HEK293T (cell line): ENCODE data around the gene EPHB3.

Experiments
- CTCF ChIA-PET: fragments of 350-600 bp; formaldehyde crosslinking; extraction: SDS; loops from one replicate; lab custom pipeline; 2021; ENCODE audit warnings: antibody characterized with exemption, inconsistent platforms; lab: Yijun Ruan, JAX
- POLR2A ChIA-PET: fragments of 350-600 bp; formaldehyde crosslinking; extraction: SDS; loops from one replicate; lab custom pipeline; 2020; ENCODE audit warnings: antibody characterized with exemption, inconsistent platforms; lab: Yijun Ruan, JAX
- DNase-seq: peaks from one replicate; pipeline ENCODE4 v3.0.0; 2012; ENCODE audit warnings: mixed read lengths; ENCODE audit errors: extremely low spot score
- ARNT ChIP-seq: fragments of 450-650 bp; IDR thresholded peaks from 2 replicates; pipeline ENCODE4 v1.6.1; 2017; ENCODE audit warnings: mild to moderate bottlenecking
- BHLHE40 ChIP-seq: fragments of 450-650 bp; IDR thresholded peaks from 2 replicates; pipeline ENCODE4 v1.6.1; 2016; ENCODE audit warnings: mild to moderate bottlenecking, moderate library complexity, borderline replicate concordance
- CTBP1 ChIP-seq: fragments of 450-650 bp; IDR thresholded peaks from 2 replicates; pipeline ENCODE4 v1.6.1; 2016; ENCODE audit warnings: borderline replicate concordance
- ELF4 ChIP-seq: fragments of 450-650 bp; IDR thresholded peaks from 2 replicates; pipeline ENCODE4 v1.6.1; 2017; ENCODE audit warnings: antibody characterized with exemption
- FOXA1 ChIP-seq: fragments of 450-650 bp; IDR thresholded peaks from 2 replicates; pipeline ENCODE4 v1.6.1; 2016; ENCODE audit warnings: mild to moderate bottlenecking
- FOXK2 ChIP-seq: fragments of 450-650 bp; IDR thresholded peaks from 2 replicates; pipeline ENCODE4 v1.6.1; 2016; ENCODE audit warnings: mild to moderate bottlenecking
- FOXM1 ChIP-seq: fragments of 450-650 bp; IDR thresholded peaks from 2 replicates; pipeline ENCODE4 v1.6.1; 2017; ENCODE audit warnings: mild to moderate bottlenecking, borderline replicate concordance
- HDGF ChIP-seq: fragments of 450-650 bp; IDR thresholded peaks from 2 replicates; pipeline ENCODE4 v1.6.1; 2017; ENCODE audit warnings: antibody characterized with exemption, borderline replicate concordance
- L3MBTL2 ChIP-seq: fragments of 450-650 bp; conservative IDR thresholded peaks from 2 replicates; pipeline ENCODE4 v1.6.1; 2016; ENCODE audit warnings: mild to moderate bottlenecking
- LEF1 ChIP-seq: fragments of 450-650 bp; IDR thresholded peaks from 2 replicates; pipeline ENCODE4 v1.6.1; 2017; ENCODE audit warnings: mild to moderate bottlenecking, borderline replicate concordance
- NFRKB ChIP-seq: fragments of 450-650 bp; IDR thresholded peaks from 2 replicates; pipeline ENCODE4 v1.6.1; 2016; ENCODE audit warnings: mild to moderate bottlenecking, moderate library complexity
- PKNOX1 ChIP-seq: fragments of 450-650 bp; IDR thresholded peaks from 2 replicates; pipeline ENCODE4 v1.6.1; 2016
- SP1 ChIP-seq: fragments of 450-650 bp; IDR thresholded peaks from 2 replicates; pipeline ENCODE4 v1.6.1; 2017
- SUZ12 ChIP-seq: fragments of 450-650 bp; IDR thresholded peaks from 2 replicates; pipeline ENCODE4 v1.6.1; 2016; ENCODE audit warnings: mild to moderate bottlenecking
- TARDBP ChIP-seq: fragments of 450-650 bp; IDR thresholded peaks from 2 replicates; pipeline ENCODE4 v1.6.1; 2016
- ZNF384 ChIP-seq: fragments of 450-650 bp; IDR thresholded peaks from 2 replicates; pipeline ENCODE4 v1.6.1; 2016

EPHB3 gene

DNA sequence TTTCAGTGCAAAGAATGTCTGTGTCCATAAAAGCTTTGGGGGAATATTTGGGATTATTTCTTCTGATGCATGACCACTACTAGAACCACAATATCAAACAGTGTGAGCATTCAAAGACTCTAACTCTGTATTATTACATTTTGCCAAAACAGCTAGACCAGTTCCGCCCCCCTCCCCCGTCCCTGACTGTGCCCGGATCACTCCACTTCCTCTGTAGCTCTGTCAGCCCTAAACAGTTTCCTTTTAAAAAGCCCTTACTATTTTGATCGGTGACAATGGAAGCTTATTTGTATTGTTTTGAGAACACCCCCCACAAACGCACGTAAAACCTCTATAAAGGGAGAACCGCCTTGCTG, 36.6 kb upstream of the EPHB3 start:
- no peak for TF ChIP-seq LEF1
- no peak for TF ChIP-seq FOXK2
- TF ChIP-seq SP1: no peak
- no peak for TF ChIP-seq L3MBTL2
- no peak for TF ChIP-seq NFRKB
- no peak for TF ChIP-seq FOXA1
- TF ChIP-seq HDGF: no peak
- no peak for TF ChIP-seq PKNOX1
- TF ChIP-seq BHLHE40: no peak
- TF ChIP-seq SUZ12: no peak
- no peak for TF ChIP-seq FOXM1
- no peak for TF ChIP-seq ZNF384
- no peak for TF ChIP-seq CTBP1
- no peak for TF ChIP-seq ELF4
- TF ChIP-seq TARDBP: no peak
- no peak for TF ChIP-seq ARNT
- CTCF ChIA-PET: interaction anchor here (0.6 to 1.6 kb wide), 3 partner anchors 11 to 17 kb away, joined by 3 to 6 read pairs (median 5); no protein-coding TSS in a partner anchor
- no peak for DNase-seq
- POLR2A ChIA-PET: no interaction called here

DNA sequence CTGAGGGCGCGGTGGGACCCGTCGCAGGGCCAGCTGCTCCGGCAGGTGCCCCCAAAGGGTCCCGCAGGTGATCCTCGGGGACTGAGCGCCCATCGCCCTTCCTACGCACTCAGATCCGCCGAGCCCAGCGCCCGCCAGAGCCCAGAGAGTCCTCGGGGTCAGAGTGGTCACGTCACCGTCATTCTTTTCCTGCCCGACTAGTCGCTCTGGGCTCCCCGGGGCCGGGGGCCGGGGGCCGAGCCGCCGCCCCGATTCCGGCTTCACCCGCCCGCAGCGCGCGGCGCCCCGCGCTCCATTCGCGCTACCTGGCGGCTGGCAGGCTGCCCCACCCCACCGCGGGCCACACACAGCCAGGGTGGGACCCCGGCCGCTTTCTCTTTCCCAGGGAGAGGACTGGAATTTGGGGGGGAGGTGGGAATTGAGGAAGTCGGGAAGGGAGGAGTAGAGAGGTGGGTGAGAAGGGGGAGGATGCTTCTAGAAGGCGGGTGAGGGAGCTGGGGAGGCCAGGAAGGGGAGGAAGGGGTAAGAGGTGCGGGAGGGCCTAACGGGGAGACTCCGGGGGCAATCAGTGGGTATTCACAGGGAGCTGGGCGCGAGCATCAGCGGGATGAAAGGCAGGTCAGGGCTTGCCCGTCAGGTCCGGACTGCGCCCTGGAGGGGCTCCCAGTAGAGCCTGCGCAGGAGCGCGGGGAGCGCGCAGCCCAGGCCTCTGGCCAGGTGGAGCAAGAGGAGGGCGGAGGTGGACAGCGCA, 36.1 kb upstream of the EPHB3 start:
- POLR2A ChIA-PET: no interaction called here
- TF ChIP-seq ARNT (no peak), ZNF384 (no peak)
- CTCF ChIA-PET: interaction anchor here (0.6 to 1.6 kb wide), 3 partner anchors 12 to 16 kb away, joined by 3 to 6 read pairs (median 5); no protein-coding TSS in a partner anchor
- no peak for DNase-seq

DNA sequence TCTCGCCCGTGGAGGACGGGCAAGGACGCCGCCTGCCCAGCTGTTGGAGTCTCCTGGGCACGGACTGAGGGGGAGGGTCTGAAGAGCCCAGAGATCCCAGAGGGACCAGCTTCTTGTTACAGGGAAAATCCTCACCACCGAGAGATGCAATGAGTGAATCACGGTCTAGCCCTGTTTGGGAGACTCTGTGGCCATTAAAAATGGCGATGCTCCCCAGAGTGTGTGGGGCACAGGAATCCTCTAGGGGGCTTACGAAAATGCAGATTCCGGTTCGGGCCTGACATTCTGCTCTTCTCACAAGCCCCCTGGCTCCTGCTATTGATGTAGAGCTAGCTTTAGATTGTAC, 35.5 kb upstream of the EPHB3 start:
- POLR2A ChIA-PET: no interaction called here
- DNase-seq: no peak
- CTCF ChIA-PET: interaction anchor here (1.4 to 1.6 kb wide), 2 partner anchors 12 to 16 kb away, joined by 5 to 6 read pairs; no protein-coding TSS in a partner anchor
- TF ChIP-seq CTBP1: no peak
- no peak for TF ChIP-seq ELF4
- TF ChIP-seq BHLHE40: no peak
- no peak for TF ChIP-seq LEF1
- TF ChIP-seq ZNF384: no peak
- no peak for TF ChIP-seq SP1
- no peak for TF ChIP-seq FOXM1
- TF ChIP-seq TARDBP: no peak
- no peak for TF ChIP-seq PKNOX1
- no peak for TF ChIP-seq SUZ12
- no peak for TF ChIP-seq FOXA1
- no peak for TF ChIP-seq ARNT
- TF ChIP-seq FOXK2: no peak
- TF ChIP-seq HDGF: no peak

GRCh38 chr3:184531626-184532280, 29.8 kb upstream of the EPHB3 start:
- no peak for DNase-seq
- POLR2A ChIA-PET: interaction anchor here (0.7 kb wide), 1 partner anchor 160 kb away, joined by 3 read pairs; no protein-coding TSS in a partner anchor

More at GRCh38 chr3:184531626-184532280, 29.8 kb upstream of the EPHB3 start:
- CTCF ChIA-PET: interaction anchor here (0.7 to 1.0 kb wide), 3 partner anchors 8 to 18 kb away, joined by 5 to 7 read pairs (median 6); no protein-coding TSS in a partner anchor
- no peak for TF ChIP-seq NFRKB
- TF ChIP-seq ELF4: no peak
- TF ChIP-seq FOXA1: no peak
- TF ChIP-seq BHLHE40: no peak
- no peak for TF ChIP-seq ZNF384
- TF ChIP-seq HDGF: no peak
- TF ChIP-seq TARDBP: no peak
- no peak for TF ChIP-seq FOXM1
- TF ChIP-seq FOXK2: no peak
- TF ChIP-seq SP1: no peak
- TF ChIP-seq L3MBTL2: no peak
- no peak for TF ChIP-seq LEF1
- TF ChIP-seq PKNOX1: no peak
- TF ChIP-seq SUZ12: no peak
- no peak for TF ChIP-seq CTBP1
- TF ChIP-seq ARNT: no peak
